GM18867 (cell line): ENCODE measurements around the gene SPDEF.

Experiments used
- ATAC-seq: cut with Tn5 transposase; IDR thresholded peaks from one replicate; pipeline ENCODE4 v1.9.1; 2021; ENCODE audit warnings: mild to moderate bottlenecking, moderate library complexity; ENCODE audit not compliant: unreplicated experiment

SPDEF gene

DNA sequence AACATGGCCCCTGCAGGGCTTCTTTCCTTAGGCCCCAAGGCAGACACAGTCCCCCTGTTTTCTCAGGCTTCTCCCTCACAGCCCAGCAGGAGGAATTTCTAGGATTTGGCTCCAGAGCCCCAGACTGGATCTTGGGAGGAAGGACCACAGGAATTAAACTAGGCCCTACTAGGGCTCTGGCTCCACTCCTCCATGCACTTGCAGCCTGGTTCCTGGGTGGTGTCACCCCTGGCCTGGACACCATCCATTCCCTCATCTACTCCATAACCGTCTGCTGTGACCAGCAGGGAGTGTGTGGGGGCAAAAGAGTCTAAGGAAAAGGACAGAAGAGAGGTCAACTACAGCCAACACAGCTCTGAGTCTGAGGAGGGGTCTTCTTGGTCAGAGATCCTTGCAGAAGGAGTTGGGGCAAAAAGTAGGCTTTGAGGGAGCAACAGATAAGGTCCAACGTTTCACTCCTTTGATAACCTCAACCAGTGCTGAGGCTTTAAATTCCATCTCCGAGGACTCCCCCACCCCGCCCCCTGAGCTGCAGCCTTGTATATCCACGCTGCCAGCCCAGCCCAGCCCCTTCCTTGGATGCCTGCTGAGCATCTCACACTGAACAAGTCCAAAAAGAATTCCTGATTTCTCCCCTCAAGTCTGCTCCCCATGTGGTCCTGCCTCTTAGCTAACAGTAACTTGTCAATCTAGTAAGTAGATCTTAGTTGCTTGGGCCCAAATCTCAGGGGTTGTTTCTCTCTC lies 27.9 kb upstream of the SPDEF start:
- no peak for ATAC-seq

DNA sequence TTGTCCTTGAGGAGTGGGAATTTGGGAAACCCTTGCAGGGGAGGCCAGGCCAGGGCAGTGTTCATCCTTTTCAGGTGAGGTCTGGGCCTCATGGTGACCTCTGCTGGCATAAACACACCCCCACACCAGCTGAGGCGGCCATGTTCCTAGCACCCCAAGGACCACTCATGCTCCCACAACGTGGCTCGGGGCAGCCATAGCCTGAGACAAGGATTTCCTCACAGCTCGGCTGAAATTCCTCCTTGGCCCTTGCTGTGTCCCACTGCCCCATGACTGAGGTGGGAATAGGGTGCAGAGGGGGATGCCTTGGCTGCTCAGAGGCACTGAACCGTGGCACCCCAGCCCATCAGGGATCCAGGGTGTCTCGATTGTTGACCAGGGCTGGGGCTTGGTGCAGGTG lies 27.3 kb upstream of the SPDEF start:
- ATAC-seq: no peak

DNA sequence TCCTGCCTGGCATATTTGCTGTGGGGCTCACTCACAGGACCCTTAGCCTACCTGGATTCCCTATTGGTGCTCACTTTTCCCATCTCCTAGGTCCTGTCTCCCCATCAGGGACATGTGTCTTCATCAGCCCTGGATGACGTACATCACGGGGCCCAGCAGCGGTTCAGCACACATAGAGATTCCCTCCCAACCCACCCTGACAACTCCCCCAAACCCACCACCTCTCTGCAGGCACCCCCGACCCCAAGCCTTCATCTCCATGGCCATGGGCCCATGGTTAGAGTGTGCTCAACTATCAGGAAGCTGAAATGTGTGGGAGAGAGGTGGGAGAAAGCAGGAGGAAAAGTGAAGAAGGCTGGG lies 25.4 kb upstream of the SPDEF start:
- no peak for ATAC-seq

DNA sequence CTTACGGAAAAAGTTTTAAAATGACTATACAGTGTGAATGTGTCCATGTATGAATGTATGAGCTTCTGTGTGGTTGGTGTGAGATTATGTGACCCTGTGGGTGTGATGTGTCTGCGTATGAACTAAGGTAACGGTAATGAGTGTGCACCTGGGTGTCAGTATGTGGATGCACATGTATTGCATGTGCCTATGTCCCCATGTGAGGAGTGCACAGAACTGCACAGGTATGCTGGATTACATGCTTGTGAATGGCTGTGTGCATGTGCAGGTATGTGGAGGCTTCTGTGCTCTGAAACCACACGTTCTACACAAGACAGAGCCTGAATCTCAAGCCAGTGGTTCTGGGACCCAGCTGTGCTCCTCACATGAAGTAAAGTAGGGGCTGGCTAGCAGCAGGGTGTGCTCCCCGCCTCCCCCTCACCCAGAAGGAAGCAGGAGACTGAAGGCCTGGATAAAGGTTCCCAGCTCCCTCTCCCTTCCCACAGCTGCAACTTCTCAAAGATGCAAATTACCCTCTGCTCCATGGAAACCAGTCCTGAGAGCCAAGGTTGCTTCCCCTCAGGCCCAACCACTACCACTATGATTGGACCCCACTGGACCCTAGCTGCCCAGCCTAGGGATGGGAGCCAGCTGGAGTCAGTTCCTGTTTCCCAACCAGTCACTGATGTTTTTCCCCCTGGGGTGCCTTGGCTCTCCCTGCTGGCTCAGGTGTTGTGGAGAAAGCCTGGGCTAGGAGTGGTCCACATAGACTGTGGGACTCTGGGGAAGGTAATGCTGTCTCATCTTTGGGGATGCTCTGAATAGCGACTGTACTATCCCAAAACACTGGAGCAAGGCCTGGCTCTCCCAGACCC lies 24.8 kb upstream of the SPDEF start:
- no peak for ATAC-seq

DNA sequence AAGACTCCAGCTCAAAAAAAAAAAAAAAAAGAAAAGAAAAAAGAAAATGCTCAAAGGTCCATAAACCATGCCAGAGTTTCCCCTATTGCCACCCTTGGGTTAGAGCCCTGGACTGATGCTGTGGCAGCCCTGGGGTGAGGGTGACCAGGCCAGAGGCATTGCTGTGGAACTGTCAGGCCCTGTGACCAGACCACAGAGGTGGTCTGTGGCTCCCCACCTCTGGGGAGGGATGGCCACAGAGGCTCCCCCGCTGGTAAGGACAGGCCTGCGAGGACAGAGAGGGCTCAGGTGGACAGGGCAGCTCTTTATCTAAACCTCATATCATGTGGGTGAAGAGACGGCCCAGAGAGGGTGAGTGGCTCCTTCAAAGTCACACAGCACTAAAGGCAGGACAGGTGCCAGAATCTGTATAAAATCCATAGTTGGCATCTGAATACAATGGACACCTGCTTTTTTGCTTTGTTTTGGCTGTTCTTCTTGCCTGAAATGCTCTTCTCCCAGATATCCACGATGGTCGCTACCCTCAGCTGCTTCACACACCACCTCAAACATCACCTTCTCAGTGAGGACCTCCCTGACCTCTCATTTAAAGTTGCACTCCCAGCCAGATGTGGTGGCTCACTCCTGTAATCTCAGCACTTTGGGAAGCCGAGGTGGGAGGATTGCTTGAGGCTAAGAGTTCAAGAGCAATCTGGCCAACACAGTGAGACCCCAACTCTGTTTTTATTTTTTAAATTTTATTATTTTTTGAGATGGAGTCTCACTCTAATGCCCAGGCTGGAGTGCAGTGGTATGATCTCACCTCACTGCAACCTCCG lies 22.5 kb upstream of the SPDEF start:
- no peak for ATAC-seq

DNA sequence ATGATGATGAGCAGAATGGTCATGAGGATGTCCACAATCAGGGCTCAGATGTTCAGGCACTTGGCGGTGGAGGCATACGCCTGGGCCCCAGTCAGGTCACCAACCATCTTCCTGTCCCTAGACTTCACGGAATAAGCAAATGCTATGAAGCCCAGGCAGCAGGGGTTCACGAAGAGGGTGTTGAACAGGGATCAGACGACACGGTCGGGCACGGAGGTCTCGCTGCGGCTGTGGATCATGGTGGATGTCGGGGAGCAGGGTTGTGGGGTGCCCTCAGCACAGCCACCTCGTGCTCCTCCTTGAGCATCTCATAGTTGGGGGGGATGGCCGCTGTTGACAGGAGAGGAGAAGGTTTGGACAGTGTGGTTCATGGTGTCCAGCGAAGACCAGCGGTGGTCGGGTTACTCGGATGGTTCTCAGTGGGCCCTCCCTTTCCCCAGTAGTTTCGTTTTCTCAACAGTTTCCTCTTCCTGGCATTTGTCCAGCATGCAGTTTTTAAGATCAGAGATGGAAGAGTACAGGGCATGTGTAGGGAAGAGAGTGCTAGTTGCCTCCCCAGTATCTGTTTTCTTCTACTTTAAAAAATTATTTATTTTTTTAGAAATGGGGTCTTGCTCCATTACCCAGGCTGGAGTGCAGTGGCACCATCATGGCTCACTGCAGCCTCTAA lies 20.3 kb upstream of the SPDEF start:
- no peak for ATAC-seq

DNA sequence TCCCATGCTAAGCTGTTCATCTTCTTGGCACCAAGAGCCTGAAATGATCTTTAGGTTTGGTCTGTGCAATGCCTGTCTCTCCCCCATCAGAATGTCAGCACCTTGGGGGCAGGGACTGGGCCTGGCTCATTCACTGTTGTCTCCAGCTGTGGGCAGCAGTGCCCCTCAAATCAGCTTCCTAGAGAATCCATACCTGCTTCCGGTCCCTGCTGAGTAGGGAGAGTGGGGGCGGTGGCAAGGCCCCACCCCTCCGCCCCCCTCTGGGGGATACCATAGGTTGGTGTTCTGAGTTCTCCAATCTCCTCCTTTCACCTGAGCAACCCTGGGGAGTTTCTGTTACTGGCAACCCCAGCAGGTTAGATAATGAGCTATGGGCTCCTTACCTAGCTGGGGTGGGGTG lies 19.2 kb upstream of the SPDEF start:
- no peak for ATAC-seq

DNA sequence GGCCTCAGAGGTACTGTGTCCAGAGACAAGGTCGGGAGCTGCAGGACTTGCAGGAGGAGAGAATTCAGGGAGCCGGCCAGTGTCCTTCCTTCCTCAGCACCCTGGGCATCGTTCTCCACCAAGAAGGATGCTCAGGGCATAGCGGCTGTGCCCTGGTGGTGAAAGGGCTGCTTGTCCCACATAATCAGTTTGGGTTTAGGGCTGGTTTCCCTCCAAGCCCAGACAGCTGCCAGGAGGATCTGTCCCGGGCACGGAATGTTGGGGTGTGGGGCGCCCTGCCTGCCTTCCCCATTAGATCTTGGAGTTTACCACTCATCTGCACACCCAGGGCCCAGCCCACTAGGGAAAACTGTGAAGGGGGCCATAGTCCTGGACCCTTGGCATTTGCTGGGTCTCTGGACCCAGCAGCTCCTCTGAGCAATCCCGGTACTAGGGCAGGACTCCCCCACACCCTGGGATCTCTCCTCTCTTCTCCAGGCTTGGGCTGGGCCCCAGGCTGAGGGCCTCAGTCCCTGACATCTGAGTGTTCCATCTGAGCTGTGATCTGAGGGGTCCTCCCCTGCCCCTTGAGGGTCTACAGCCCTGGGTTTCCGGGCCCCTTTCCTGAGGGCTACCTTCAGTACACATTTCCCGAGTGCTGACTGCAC lies 18.6 kb upstream of the SPDEF start:
- no peak for ATAC-seq

DNA sequence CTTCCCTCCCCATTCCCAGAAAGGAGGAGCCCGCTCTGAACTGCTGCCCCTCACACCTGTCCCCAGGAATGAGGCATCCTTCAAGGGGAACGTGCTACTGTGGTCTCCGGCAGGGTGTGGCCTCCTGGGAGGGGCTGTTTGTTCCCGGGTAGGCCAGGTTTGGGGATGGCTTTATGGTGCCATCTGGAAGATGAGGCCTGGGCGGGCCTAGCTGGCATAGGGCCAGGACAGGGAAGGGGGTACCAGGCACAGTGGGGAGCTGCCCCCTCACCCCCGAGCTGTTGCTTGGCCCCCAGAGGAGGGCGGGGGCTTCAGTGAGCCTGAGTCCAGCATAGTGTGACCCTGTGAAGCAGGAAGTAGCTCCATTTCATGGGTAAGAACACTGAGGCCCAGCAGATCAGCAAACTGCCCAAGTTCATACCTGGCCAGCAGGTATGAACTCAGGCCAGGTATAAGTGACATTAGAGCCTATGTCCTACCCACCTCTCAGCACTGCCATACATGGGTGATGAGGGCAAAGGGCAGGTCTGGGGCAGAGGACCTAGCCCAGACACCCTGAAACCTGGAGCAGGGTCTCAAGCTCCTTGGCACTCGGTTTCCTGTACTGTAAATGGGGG lies 17.5 kb upstream of the SPDEF start:
- ATAC-seq: no peak

DNA sequence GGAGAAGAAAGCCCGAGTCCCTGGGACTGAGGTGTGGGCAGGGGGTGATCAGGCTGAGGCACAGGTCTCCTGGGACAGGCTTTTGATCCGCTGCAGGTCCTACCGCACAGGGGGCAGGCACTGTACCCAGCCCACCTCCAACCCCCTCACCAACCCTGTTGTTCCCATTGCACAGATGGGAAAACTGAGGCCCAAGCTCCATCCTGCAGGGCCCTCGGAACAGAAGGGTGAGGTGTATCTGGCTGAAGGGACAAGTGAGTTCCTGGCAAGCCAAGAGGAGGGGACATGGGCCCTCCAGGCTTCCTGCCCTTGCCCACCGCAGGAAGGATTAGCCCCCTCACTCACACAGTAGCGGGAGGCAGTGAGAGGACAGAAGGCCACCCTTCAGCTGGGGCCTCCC lies 16.5 kb upstream of the SPDEF start:
- ATAC-seq: no peak

DNA sequence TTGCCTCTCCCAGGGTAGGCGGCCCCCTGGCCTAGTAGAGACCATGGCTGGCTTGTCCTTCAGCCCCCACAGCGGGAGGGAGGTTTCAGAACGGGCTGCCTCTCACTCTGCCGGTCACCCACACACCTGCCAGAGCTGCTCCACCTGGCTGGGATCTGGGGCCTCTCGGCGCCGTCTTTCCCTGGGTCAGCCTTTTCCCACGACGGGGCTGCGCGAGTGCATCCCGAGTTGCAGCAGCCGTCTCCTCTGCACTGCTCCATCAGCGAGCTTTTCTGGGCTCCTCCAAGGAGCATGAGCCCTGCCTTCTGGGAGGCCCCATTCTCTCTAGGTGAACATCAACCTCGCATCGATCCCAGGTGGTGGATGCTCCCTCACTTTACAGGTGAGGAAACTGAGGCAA lies 15.9 kb upstream of the SPDEF start:
- no peak for ATAC-seq

DNA sequence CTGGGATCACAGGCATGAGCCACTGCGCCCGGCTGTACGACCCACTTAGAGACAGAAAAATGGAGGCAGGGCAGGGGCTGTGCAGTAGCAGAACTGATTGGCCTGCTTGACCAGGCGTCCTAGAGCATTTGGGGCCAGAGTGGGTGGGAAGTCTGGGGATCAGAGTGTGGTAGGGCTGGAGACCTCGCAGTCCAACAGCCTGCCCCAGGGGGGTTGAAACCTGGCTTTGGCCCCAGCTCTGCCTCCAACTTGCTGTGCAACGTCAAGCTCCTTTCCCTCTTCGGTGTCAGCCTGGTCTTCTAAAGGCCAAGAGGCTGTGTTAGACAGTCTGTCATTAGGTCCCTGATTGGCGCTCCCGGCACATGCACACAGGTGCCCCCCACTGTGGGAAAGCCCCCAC lies 15.3 kb upstream of the SPDEF start:
- ATAC-seq: no peak

DNA sequence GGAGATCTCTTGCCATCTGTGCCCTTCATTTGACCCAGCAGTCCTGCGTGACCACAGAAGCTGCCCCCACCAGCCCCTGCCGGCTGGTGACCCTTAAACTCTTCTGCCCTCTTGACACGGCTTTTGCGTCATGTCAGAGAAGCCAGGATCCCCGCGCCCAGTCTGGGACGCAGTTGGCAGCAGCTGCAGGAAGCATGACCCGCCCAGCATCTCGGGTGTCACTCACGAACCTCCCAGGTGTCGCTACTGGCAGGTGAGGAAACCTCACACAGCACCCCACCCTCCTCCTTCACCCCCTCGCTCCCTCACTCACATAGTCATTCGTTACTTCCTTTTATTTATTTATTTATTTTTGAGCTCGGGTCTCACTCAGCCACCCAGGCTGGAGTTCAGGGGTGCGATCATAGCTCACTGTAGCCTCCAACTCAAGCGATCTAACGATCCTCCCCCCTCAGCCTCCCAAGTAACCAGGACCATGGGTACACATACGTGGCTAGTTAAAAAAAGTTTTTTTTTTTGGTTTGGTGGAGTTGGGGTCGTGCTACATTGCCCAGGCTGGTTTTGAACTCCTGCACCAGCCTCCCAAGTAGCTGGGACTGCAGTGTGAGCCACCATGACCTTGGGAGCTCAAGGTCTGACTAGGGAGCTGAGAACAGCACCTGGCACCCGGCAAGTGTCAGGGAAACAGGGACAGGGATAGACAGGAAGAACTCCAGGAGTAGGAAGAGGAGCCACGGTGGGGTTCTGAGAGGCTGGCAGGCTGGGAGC lies 14.1 kb upstream of the SPDEF start:
- no peak for ATAC-seq

DNA sequence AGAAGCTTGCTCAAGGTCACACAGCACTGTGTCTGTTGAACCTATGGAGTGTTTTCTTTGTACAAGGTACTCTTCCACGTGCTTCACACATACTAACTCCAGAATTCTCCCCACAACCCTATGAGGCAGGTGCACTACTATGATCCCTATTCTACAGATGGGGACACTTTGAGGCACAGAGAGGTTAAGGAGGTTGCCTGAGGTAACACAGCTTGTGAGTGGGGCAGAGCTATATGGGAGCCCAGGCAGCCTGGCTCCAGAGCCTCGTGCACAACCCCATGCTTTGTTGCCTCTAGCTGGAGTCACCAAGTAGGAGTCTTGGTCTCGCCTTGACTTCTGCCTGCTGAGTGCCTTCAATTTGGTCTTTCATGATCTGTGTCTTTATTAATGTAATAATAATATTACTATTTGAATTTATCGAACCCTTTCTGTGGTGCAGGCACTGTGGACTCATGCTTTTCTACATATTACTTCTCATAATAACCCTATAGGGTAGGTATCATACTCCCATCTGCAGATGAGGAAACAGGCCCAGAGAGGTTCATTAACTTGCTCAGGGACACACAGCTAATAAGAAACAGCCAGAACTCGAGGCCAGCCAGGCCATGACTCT lies 13.3 kb upstream of the SPDEF start:
- ATAC-seq: no peak

DNA sequence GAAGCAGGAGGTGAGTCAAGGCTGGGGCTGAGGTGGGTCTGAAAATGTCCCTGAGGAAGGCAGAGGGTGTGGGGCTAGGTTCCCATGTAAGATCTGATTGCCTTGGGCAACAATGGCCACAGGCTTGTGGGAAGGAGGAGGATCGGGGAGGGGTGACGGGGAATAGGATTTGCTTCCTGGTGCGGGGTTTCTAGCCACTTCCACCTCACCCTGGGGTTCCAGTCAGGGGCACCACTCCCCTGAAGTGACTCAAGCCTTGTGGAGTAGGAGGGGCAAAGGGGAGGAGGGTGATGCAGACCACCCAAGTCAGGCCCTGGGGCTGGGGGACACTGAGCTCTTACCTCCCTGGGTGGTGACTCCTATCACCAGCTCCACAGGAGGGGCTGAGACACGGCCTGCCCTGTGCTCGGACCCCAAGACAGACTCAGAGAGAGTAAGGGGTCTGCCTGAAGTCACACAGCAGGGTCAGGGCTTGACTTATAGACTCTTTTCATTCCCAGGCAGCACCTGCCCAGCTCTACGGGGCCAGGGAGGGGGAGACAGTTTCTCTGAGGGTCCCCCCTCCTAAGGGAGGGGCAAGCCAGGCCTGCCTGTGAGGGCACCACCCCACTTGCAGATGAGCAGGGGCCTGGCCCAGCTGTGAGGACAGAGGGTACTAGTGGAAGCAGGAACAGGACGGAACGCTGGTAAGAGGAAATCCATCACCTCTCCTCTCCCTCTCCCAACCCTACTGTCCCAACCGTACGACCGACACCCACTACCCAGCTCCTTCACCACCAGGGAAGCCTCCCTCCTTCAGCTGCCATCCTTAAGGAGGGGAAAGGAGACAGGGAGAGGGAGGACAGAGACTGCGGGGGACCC lies 12.4 kb upstream of the SPDEF start:
- no peak for ATAC-seq

DNA sequence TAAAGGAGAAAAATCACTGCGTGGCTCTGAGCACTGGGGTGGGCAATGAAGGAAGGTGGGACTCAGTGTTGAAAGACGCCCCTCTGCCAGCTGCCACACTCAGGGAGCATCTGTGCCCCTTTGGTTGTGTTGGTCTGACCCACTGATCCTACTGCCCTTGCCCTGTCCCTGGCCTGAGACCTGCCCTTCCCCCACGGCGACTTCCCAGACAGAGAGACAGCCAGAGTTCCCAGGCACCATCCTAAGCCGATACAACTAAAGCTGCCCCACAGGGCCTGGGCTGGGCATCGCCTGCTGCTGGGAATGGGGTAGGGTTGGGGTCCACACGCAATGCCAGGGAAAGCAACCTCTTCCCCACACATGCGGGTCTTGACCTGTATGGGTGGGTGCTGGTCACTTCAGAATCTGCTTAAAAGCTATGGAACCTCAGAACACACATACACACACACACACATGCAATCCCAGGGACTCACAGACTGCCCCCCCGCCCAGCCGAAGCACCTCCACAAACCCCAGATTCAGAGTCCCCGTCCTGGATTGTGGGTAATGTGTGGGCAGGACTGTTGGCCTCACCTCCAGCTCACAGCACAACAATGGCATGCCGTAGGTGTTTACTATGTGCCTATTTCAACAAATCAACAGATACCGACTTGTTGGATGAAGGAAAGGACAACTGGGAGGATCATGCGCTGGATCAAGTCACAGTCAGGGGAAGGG lies 10.9 kb upstream of the SPDEF start:
- no peak for ATAC-seq

DNA sequence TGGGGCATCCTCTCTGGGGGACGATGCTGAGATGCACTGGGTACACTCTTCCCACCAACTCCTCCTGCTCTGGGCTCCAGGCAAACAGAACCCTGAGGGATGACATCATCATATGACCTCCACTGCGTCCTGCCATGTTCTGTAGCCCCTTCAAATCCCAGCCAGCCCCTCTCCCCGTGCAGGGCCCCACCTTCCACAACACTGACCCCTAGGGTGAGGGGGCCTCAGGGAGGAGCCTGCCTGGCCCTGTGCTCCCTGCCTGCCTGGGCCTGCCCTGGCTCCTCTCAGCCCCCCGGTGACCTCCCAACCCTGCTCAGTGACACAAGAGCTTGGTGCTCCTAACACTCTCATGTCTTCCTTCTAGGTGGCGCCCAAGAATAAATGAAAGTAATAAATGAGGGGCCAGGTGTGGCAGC lies 9.6 kb upstream of the SPDEF start:
- ATAC-seq: no peak
